GM20431 (cell line): ENCODE measurements around the gene HEXD.
"Not testable (repeated sequence)": the region's sequence is repeated elsewhere in the genome, so short reads cannot be mapped to it uniquely, and the experiment has no call there.

ENCODE experiments used
- in situ Hi-C: fragments of 300-500 bp; cut with MseI, MboI; formaldehyde crosslinking; loops from one replicate; pipeline ENCODE4 v1.15.0; 2020; ENCODE audit warnings: low sequenced_read_pairs; ENCODE audit not compliant: unreplicated experiment

Gene HEXD

DNA sequence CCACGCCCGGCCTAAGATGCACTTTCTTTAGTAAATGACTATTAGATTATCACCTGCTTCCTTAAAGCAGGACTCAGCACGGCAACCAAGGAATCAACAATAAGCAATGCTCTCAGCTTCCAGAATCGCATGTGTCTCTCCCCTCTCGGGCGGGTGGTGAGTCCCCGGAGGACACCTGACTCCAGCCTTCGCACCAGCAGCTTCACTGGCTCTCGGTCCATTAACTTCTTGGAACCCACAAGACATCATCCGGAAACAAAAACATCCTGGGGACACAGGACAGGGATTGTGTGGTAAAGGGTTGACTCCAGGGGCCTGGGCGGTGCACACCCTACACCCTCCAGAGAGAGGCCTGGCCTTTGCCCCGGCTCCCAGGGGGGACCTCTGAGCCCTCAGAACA, 23.9 kb upstream of the HEXD start:
- in situ Hi-C loops: no loop called here

DNA sequence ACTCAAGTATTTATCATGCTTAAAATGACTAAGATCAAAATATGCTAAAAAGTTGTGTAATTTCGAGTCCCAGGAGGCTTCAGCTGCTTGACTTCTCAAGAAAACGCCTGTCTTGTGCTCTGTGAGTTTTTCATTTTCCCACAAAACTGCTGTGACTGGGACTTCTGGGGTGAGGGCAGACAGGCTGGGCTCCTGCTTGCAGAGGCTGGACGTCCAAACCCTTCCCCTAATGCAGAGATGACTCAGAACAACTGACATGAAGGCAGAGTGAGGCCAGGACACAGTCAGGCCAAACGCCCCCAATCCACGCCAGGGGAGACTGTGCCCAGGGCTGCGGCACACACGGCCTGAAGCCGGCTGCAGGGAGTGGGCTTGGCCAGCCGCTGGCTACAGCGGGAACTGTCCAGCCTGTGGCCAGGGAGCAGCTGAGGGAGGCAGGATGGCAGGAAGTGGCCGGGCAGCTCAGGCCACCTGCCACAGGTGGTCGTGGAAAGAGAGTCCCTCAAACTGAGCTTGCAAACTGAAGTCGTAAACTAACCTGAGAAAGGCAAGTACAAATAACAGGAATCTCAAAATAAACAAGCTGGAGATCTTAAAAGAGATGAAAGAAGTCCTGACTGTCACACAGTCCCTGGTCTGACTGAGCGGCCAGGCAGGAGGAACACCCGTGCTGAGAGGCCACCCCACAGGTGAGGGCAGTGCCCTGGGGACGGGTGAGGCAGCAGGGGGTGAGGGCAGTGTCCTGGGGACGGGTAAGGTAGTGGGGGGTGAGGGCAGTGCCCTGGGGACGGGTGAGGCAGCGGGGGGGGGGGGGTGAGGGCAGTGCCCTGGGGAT, 21.3 kb upstream of the HEXD start:
- in situ Hi-C loops: no loop called here

DNA sequence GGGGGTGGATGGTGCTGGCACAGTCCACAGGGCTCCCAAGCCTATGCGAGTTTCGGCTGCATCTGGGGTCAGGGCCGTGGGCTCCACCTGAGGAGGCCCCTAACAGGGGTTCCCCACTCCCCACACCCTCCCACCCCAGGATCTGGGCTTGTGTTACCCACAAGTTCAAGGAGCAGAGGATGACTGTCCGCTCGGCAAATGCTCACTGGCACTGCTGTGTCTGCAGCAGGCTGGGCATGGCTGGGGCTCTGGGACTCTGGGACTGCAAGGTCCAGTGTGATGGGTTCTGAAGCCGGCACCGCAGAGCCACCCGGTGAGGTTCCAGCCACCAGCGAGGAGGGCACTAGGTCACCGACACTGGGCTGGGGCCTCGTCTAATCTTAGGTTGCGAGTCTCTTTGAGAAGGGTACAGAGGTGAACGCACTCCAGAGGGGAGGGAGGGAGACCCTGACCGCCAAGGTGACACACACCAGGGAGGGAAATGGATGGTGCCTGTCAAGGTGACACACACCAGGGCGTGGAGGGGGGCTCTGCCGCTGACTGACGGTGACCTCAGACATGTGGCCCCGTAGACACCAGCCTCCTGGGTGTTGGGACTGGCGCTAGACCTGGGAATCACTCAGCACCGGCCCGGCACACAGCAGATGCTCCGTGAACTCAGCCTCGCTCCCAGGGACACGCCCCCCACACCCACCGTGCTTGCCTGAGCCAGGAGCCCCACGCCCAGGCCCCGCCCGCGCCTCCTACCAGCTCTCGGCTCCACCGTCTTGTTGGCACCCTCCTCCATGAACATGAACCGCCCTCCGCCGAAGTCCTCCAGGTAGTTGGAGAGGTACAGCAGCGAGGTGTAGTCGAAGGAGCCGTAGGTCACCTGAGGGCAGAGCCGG, 20.5 kb upstream of the HEXD start:
- in situ Hi-C loops: no loop called here

GRCh38 chr17:82399041-82399441, 19.1 kb upstream of the HEXD start:
- in situ Hi-C loops: no loop called here

DNA sequence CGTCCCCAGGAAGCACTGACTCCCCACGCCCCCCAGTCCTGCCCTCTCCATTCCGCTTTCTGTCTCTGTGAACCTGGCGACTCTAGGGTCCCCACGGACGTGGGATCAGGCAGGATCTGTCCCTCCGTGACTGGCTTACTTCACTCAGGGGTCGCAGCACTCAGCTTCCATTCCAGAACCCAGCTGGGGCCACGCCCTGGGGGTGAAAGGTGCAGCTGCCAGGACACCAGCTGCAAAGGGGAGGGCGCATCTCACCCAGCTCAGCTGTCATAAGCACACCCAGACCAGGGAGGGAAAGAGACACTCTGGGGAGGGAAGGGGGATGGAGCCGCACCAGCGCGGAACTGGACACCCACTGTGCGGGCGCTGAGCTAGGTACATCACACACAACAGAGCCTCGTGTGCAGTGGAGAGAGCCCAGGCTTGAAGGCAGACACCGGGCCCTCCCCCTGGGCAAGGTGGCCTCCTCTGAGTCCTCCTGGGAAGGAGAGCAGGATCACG, 18.5 kb upstream of the HEXD start:
- in situ Hi-C loops: loop anchor here (10.0 kb wide), 1 partner anchor 45 kb away; the partner anchor contains the start of gene TEX19

DNA sequence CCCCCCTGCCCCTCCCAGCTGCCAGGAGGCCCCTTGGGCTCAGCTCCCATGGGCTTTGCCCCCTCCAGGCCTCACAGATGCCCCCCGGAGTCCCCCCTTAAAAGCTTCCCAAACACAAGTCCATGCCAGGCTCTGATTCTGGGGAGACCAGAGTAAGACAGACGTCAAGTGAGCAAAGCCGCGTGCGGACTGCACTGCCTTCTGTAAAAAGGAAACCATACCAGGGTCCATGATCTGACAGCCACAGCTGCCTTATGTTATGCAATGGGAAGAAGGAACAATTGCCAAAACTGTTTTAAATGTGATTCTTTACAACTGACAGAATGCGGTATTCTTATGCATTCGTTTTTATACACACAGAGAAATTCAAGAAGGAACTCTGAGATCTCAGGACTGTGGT, 17.9 kb upstream of the HEXD start:
- in situ Hi-C loops: loop anchor here (10.0 kb wide), 1 partner anchor 45 kb away; the partner anchor contains the start of gene TEX19

GRCh38 chr17:82400830-82401229, 17.3 kb upstream of the HEXD start:
- in situ Hi-C loops: loop anchor here (10.0 kb wide), 1 partner anchor 46 kb away; the partner anchor contains the start of gene TEX19

DNA sequence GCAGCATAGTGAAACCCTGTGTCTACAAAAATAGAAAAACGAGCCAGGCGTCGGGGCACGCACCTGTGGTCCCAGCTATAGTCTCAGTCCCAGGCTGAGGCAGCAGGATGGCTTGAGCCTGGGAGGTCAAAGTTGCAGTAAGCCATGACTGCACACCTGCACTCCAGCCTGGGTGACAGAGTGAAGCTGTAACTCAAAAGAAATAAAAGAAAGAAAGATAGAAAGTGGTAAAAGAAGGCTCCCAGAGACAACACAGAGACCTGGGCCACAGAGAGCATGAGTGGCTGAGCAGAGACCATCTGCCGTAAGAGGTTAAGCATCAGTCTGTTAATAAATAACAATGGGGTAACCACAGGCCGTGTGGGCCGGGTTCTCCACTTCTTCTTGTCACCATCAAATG, 15.3 kb upstream of the HEXD start:
- in situ Hi-C loops: loop anchor here (10.0 kb wide), 1 partner anchor 48 kb away; the partner anchor contains the start of gene TEX19

- in situ Hi-C loops: loop anchor here (10.0 kb wide), 1 partner anchor 49 kb away; the partner anchor contains the start of gene TEX19
These were observed 14.2 kb upstream of the HEXD start for GRCh38 chr17:82403662-82404660.

- in situ Hi-C loops: loop anchor here (10.0 kb wide), 1 partner anchor 50 kb away; the partner anchor contains the start of gene TEX19
These were observed 13.1 kb upstream of the HEXD start for GRCh38 chr17:82405051-82405450.

DNA sequence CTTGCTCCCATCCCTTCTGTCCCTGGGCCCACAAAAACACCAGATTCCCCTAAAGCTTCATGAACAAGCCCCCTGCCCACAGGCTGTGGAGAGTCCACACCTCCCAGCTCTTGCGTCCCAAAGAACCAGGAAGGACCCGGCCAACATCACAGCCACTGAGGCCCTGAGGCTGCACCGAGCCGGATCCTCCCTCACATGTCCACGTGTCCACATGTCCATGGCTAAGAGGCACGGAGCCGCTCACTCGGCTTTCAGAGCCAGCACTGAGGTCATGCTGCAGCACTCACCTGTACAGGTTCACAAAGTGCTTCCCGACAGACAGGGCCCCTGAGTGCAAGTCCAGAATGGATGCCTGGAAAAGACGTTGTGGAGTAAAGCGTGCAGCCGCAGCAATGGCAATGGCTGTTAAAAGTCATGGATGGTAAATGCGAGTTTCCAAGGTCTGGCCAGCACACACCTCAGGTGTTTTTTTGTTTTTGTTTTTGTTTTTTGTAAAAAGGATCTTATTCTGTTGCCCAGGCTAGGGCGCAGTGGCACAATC, 11.9 kb upstream of the HEXD start:
- in situ Hi-C loops: loop anchor here (10.0 kb wide), 1 partner anchor 51 kb away; the partner anchor contains the start of gene TEX19

DNA sequence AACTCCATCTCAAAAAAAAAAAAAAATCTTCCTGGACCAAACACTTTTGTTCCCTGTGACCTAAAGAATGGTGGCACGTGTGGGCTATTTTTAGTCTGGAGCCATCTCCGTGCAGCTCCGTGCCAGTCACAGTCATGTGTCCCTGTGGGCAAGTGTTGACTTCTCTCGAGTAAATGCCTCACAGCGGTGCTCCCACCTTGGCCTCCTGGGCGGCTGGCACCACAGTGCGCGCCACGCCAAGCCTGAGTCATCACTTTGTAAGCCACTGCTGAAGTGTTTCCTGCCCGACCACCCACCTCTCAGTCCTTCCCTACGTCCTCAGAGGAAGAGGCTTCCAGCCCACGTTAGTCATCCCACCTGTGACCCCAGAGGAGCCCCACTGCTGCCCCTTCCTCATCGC, 10.9 kb upstream of the HEXD start:
- in situ Hi-C loops: loop anchor here (10.0 kb wide), 1 partner anchor 52 kb away; the partner anchor contains the start of gene TEX19

- in situ Hi-C loops: loop anchor here (10.0 kb wide), 1 partner anchor 54 kb away; the partner anchor contains the start of gene TEX19
These were observed 9.7 kb upstream of the HEXD start for GRCh38 chr17:82408288-82408937.

- in situ Hi-C loops: loop anchor here (10.0 kb wide), 1 partner anchor 54 kb away; the partner anchor contains the start of gene TEX19
These were observed 9.2 kb upstream of the HEXD start for GRCh38 chr17:82408938-82409318.

- in situ Hi-C loops: no loop called here
These were observed 8.0 kb upstream of the HEXD start for GRCh38 chr17:82410014-82410716.

GRCh38 chr17:82411396-82412053, 6.6 kb upstream of the HEXD start:
- in situ Hi-C loops: no loop called here

GRCh38 chr17:82412081-82412480, 6.1 kb upstream of the HEXD start:
- in situ Hi-C loops: not testable (repeated sequence)
